CD1c-positive myeloid dendritic cell (primary cell): ENCODE measurements around the gene GADD45B.
A peak's percentile ranks its signal among the peaks of the same experiment; 100 is the strongest.

Experiments
- DNase-seq: peaks from one replicate; pipeline ENCODE4 v3.0.0-alpha.2; 2016; ENCODE audit errors: extremely low spot score

GADD45B gene, protein sequence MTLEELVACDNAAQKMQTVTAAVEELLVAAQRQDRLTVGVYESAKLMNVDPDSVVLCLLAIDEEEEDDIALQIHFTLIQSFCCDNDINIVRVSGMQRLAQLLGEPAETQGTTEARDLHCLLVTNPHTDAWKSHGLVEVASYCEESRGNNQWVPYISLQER

DNA sequence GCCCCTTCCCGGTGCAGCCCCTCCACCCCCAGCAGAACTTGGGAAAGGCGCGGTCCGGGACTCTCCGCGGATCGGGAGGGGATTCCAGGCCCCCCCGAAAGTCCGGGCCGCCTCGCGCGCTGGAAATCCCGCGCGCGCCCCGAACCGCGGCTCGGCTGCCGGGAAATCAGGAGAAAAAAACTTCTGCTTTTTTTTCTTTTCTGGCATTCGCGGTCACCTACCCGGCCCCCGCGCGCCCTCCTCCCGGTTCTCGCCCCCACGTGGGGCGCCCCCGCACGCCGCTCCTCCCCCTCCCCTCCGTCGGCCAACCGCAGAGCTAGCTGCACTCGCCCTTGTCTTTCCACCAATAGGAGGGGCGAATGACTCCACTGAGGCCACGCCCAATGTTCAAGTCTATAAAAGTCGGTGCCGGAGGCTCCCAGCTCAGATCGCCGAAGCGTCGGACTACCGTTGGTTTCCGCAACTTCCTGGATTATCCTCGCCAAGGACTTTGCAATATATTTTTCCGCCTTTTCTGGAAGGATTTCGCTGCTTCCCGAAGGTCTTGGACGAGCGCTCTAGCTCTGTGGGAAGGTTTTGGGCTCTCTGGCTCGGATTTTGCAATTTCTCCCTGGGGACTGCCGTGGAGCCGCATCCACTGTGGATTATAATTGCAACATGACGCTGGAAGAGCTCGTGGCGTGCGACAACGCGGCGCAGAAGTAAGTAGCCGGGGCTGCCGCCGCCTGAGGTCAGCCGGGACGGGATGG is at the start of gene GADD45B:
Gene GADD45B, plus strand, starts transcription at position 426 of the 749 bp plus-strand sequence. Its CDS starts 232 bp downstream, at position 658.
- peak; percentile 99 for DNase-seq

DNA sequence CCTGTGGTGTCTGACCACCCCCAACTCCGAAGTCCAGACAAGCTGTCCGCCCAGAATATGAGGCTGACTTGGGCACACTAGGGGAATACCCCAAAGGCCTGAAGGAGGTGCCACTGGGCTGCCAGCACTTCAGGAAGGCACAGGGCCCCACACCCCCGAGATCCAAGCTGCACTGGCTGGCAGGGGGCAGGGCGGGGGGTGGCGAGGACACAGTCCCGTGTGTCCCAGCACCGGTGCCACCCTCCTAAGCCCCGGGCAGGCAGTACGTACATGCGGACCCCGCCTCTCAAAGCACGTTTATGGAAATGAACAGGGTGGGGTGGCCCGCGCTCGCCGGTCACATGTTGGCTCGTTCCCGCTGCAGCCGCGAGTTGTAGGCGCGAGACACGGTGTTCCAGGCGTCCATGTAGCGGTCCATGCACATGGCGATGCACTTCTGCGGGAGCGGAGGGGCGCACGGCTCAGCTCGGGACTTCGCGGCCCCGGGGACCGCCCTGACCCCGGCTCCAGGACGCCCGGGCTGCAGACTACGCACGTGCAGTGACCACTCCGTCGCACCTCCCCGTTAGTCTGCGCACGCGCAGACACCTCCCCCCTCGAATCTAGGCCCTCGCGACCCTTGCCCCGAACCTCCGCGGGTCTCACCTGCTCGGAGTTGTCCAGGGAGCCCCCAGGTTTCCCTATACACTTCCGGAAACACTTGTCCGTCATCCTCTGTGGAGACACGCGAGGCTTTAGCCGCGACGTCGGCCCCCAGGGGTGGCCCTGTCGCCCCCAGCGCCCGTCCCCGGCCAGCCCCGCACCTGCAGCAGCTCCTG is 49.1 kb upstream of the GADD45B start:
- peak; percentile 16 for DNase-seq

DNA sequence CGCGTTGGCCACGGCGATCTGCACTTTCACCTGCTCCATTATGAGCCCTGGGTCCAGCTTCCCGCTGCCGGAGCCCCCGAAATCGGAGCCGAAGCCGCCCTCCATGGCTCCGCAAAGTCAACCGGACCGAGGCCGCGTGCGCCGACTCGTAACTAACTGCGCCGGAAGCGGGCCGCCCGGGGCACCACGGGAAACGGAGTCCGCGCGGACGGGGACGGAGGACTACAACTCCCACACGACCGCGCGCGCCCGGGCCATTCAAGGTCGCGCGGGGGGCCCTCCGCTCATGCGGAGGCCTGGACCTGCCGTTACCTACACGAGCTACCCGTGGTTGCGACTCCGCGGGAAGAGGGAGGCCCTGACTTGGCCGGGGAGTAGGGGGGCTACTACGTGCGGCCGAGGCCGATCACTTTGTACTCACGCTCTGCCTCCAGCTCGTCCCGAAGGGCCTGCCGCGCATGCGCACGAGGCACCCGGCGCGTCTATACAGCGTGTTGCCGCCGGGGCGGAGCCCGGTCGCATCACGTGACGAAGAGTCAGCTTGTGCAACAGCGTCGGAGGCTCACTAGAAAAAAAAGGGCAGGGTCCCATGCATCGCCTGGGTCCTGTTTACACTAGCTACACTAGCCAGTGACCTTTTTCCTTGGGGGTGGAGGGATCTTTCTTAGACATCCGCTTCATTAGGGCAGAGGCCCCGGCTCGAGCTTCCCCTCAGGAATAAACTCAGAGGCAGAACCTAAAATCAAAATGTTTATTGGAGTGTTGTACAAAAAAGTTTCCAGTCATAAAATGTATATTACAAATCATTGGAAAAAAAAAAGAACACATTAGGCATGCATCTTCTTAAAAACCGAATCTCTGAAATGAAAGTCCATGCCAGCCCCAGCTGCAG is 48.3 kb upstream of the GADD45B start, which contains the start of gene TIMM13:
Gene TIMM13, minus strand, starts transcription at position 158 of the 892 bp plus-strand sequence. Its CDS starts 53 bp downstream, at position 105.
- peak; percentile 99 for DNase-seq

DNA sequence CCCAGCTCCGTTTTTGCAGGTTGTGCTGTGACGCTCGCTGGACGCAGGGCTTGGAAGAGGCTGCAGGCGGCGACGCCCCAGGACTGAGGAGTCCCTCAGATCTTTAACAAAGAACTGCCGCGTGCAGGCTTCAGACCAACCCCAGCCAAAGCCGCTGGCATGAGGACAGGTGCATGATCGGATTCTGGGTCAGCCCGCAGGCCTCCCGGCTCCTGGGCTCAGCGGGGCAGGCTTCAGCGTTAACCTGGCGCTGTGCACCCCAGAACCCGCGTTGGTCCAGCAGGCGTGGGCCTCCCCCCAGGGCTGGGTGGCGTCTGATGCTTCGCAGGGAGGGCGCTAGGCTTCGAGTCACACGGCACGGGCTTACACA is 47.6 kb upstream of the GADD45B start:
- no peak for DNase-seq

DNA sequence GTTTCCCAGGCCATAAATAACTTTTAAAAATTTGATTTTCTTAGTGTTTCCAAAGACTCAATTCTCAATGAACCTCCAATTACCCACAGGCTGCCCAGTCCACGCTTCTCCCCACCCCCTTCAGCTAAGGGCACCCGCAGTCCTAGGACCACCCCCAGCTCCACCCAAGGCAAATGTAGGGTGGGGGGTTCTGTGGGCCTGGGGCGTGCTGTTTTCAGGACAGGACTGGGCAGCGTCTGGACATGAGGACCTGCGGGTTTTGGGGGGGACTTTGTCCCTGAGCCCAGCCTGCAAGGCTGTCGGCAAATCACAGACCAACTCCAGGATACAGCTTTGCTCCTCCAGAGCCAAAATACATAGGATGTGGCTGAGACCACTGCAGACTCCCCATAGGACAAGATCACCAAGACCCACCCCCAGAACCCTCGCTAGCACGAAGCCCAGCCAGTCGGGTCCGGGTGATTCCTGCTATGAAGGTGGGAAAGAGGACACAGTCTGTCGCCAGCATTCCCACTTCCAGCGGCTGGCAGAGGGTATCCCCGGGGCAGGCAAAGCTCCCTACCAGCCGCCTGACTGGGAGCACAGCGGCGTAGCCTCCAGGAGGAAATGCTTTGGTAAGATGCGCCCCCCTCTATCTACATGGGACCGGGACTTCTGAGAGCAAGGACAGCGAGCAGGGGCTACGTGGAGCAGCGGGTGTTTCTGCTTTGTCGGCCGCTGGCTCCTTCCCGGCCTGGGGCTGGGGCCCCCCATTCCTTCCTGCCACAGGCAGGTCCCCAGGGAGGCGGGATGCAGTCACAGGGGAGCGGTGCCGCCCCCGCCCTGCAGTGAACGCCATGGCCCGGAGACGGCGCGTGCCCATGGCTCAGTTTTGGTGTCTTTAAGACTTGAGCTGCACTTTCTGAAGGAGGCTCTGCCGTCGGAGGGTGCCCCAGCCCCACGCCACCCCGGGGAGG is 46.9 kb upstream of the GADD45B start:
- DNase-seq, result no peak

DNA sequence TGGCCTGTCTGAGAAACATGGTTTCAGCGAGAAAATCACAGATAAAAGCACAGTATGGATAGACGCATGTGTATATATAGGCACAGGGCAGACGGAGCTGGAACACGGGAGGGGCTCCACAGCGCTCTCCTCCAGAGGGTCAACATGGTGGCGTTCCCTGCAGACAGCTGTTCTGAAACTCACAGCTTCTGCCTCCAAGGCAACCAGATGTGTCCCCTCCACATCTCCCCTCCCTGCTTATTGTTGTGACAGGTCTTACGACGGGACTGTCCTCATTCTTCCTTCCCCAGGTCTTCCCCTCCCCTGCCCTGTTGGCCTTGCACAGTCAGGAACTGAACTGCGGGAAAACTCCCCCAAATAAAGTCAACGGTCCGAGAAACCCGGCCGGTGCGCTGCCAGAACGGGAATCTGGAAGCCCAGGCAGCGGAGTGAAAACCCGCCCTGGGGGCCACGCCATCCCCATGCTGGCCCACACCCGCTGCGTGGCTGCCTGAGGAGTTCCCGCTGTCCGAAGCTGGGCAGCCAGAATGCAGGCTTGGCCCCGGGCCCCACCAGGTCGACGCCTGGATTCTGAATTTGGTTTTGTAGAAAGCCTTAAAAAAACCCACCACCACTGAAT is 45.9 kb upstream of the GADD45B start:
- no peak for DNase-seq

DNA sequence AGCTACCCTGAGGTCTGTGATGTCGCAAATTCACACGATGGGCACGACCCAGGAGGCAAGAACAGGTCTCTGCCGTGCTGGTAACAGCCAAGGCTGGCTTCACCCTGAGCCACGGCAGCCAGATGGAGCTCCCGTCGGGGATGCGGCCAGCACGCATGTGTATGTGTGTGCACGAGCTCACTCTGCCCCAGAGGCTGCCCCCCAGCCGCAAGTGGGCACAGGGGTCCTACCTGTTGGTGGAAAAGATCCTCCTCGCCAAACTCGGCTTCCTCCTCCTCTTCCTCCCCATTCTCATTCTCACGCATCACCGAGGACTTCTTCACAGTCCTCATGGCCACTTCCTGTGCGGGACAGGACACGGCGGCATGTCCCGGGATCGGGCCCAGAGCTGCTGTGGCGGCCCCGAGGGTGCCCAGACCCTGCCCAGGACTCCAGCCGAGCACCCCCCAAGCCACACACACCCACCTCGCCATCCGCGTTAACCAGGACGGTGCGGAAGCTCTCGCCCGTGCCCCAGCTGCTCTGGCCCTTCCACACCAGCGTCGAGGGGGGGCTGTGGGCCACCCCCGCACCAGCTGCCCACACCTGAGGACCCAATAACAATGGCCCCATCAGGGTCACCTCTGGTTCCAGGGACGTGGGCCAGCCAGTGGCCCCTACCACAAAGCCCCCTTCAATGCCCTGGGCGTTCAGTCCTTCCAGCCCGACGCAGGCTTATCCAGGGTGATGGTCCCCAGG is 44.4 kb upstream of the GADD45B start:
- no peak for DNase-seq

DNA sequence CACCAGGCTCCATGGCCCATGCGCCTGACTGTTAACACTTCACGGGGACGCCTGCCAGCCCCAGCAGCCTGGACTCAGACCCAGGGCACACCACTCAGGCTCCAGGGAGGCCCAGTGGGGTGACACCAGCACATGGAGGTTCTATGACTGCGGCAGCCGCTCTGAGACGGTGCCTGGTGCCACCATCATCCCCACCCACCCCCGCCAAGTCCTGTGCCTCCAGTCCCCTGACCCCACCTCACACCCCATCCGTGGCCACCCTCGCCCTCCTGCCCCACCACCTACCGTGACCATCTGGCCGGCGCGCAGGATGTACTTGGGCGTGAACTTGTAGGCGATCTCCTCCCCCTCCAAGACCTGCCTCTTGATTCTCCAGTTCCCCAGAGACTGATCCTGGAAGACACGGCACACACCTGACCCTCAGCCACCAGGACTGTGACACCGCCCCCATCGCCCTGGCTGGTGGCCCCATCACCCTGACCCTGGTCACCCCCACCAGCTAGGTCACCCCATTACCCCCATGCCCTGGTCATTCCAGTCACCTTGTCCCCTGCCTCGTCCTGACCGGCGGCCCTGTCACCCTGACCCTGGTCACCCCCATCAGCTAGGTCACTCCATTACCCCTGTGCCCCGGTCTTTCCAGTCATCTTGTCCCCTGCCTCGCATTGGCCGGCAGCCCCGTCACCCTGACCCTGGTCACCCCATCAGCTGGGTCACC is 43.6 kb upstream of the GADD45B start:
- DNase-seq, result no peak

DNA sequence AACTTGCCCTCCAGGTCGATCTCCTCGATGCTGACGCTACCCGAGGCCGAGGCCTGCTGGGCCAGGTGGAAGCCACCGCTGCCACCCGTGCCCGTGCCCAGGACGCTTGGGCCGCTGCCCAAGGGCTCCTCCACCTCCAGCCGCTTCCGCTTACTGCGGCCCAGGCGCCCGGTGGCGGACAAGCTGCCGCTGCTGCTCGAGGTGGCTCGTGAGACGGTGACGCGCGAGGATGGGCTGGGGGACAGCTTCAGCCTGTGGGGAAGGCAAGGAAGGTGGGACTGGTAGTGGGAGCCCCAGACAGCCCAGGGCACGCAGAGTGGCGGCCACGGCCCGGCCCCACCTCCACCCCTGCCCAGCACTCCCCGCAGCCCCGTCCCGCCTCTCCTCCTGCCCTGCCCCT is 42.1 kb upstream of the GADD45B start:
- DNase-seq, result no peak

DNA sequence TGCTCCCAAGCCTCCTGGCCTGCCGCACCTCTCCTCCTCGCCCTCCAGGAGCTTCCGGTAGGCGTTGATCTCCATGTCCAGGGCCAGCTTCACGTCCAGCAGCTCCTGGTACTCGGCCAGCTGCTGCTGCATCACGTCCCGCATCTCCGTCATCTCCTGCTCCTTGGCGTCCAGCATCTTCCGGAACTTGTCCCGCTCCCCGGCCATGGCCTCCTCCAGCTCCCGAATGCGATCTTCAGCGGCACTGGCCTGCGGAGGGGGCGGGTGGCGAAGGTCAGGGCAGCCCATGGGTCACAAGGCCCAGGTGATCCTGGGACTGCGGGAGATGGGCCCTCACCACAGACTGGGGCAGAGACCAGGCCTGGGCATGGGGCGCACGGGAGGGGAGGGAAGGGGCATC is 41.7 kb upstream of the GADD45B start:
- no peak for DNase-seq

DNA sequence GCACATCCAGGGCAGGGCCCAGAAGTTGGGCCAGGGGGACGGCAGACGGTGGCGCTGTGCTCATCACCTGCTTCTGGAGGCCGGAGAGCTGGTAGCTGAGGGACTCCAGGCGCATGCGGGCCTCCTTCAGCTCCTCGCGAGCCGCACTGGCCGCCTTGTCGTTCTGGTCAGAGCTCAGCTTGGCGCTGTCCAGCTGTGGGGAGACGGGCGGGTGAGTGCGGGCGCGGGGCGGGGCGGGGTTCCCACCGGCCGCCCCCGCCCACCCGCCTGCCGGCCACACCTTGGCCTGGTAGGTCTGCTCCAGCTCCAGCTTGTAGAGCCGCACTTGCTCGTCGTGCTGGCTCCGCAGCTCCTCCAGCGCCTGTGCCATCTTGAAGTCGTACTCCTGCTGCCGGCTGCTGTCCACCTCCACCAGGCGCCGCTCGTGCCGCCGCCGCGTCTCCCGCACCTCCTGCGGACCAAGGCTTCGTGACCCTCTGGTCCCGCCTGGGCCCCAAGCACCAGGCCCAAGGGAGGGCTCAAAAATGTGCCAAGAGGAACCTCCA is 41.1 kb upstream of the GADD45B start:
- no peak for DNase-seq

DNA sequence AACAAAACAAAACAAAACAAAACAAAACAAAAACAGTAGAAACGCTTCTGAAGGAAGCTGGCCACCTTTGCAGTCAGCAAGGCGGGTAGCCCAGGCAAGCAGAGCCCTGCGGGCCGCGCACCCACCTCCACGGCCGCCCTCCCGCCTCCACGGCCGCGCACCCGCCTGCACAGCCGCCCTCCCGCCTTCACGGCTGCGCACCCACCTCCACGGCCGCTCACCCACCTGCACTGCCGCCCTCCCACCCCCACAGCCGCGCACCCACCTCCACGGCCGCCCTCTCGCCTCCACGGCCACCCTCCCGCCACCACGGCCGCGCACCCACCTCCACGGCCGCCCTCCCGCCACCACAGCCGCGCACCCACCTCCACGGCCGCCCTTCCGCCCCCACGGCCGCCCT is 39.5 kb upstream of the GADD45B start:
- no peak for DNase-seq

DNA sequence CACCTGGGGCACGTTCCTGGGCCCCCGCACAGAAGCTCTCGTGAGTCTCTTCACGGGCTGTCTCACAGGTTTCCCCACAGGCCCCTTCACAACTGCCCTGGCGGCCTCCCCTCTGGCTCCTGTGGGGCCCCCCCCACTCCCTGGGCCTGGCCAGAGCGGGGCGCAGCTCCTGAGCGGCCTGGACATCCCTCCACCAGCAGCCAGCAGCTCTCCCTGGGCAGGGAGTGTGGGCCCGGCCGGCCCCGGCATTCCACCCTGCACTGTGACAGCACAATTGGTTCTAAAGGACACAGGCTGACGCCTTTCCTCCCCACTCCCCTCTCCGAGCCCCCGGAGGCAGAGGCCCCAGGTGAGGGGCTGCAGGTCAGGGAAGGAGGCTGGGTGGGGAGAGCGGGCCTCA is 39.0 kb upstream of the GADD45B start:
- no peak for DNase-seq

DNA sequence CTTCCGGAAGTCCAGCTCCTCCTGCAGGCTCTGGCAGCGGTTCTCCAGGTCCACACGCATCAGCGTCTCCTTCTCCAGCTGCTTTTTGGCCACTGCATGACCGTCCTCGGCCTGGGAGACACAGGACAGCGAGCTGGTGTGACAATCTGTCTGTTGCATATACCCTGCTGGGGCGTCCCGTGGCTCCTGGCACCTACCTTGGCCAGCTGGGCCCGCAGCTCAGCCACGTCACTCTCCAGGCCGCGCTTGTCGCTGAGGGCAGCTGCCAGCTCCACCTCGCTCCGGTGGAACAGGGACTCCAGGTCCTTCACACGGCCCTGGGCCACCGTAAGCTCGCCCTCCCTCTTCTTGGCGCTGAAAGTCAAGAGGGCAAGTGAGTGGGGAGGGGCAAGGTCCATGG is 37.7 kb upstream of the GADD45B start:
- DNase-seq, result no peak

DNA sequence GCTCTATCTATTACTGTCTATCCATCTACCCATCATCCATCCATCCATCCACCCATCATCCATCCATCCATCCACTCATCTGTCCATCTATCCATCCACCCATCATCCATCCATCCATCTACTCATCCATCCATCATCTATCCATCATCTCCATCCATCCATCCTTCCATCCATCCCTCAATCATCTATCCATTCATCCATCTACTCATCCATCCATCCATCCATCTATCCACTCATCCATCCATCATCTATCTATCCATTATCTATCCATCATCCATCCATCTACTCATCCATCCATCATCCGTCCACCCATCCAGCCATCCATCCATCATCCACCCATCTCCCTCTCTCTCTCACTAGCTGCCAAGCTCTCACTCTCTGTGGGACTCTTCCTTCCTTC is 35.4 kb upstream of the GADD45B start:
- DNase-seq, result no peak

DNA sequence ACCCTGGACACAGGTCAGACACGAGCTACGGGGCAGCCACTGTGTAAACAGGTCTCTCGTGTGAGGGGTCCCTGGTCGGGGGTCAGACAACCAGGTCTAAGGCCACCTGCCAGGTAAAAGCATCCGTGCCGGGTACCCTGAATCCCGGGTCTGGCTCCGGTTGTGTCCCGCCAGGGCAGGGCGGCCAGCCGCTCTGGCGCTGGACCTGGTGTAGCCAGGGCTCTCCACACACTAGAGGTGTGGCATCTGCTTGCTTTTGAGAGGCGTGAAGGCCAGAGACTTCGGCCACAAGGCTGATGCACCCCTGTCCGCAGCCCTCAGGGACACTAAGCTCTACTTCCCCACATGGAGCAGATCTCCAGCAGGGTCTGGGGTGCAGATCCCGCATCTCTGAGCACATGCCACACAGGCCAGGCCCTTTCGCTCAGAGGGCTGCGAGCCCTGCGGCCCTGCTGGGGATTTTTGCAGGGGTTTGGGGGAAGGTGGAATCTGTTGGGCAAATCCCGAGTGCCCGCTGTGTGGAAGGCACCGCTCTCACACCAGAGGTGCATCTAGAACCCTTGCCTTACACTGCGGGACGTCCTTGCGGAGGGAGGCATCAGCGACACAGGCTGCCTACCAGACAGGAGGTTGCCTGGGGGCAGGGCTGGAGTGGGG is 34.7 kb upstream of the GADD45B start:
- DNase-seq, result no peak

DNA sequence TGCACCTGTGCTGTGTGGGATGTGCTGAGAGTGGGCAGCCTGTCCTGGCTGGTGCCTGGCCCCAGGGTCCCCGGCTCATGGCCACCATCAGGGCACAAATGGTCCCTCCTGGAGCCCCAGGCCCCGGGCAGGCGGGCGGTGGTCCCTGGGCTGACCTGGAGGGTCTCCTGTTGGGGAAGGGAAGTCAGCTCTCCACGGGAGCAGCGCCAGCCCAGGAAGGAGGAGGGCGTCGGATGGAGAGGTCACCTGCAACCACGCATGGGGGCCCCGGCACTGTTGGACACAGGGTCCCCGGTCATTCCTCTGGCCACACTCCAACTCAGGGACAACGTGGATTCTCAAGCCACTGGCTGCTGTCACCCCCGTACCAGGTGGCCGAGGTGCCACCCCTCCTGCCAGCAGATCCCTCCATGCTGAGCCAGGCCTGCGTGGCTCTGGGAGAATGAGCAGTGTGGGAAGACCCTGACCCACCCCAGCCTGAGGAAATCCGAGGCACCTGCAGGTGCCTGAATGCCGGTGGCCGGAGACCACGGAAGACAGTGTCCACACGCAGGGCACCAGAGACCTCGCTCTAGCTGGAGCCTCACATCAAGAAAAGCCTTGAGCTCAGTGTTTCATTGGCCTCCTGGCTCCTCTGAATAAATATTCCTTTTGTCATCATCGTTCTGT is 32.7 kb upstream of the GADD45B start:
- DNase-seq, result no peak
